ENCODE measurements around the gene EVL. TPM values are rescaled to one million over a fixed set of nuclear protein-coding genes. Genes with fewer than 3 reads are reported as not detected.

The EVL gene
- total RNA-seq, 2 experiments from 2014 or later, result 340 to 351 TPM

DNA sequence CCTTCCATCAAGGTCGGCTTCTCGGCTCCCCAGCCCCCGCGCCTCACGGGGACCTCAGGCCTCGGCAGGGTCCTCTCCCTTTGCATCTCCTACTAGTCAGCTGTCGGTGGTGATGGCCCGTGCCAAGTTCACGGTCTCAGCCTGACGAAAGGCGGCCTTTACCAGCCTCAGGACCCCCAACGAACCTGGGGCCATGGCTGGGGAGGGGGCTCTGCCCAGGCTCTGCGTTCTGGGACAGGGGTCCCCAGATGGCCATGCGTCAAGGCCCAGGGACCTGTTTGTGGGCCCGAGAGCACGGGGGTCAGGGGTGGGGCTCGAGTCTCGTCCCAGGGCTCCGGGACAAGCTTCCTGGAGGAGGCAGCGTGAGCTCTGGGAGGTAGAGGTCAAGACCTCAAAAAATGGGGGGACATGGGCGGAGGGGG, 127.0 kb downstream of the EVL start:
- ChIA-PET CTCF (interaction anchor here (0.9 to 4.6 kb wide), 62 partner anchors 8 to 223 kb away, joined by 3 to 42 read pairs (median 5); partner anchors contain the start of genes DEGS2 and EVL), POLR2A (interaction anchor here (1.1 to 2.4 kb wide), 5 partner anchors 11 to 126 kb away, joined by 3 to 6 read pairs (median 4); partner anchors contain the start of gene EVL)
- no peaks in the 10 kb centered on the region for H3K9me3 Mint-ChIP-seq
- ATAC-seq (no peak), DNase-seq (peak; percentile 22)
- H3K36me3 Mint-ChIP-seq (ENCODE audit: low read depth), result no peaks in the 10 kb centered on the region
- TF ChIP-seq, protein P1, sequence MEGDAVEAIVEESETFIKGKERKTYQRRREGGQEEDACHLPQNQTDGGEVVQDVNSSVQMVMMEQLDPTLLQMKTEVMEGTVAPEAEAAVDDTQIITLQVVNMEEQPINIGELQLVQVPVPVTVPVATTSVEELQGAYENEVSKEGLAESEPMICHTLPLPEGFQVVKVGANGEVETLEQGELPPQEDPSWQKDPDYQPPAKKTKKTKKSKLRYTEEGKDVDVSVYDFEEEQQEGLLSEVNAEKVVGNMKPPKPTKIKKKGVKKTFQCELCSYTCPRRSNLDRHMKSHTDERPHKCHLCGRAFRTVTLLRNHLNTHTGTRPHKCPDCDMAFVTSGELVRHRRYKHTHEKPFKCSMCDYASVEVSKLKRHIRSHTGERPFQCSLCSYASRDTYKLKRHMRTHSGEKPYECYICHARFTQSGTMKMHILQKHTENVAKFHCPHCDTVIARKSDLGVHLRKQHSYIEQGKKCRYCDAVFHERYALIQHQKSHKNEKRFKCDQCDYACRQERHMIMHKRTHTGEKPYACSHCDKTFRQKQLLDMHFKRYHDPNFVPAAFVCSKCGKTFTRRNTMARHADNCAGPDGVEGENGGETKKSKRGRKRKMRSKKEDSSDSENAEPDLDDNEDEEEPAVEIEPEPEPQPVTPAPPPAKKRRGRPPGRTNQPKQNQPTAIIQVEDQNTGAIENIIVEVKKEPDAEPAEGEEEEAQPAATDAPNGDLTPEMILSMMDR (IDR thresholded peaks at IDR 0.05), result no peak
- intact Hi-C loops (cut with micrococcal nuclease), result loop anchor here (5.0 kb wide), 2 partner anchors 125 to 210 kb away; partner anchors contain the start of gene EVL
- H3K27ac Mint-ChIP-seq, result peak overlapping the region; percentile 83
- no peaks in the 10 kb centered on the region for H3K27me3 Mint-ChIP-seq
- H3K4me1 Mint-ChIP-seq (ENCODE audit: low read depth), result peaks cover 11% of the 10 kb centered on the region
- peak overlapping the region; percentile 69 for H3K4me3 Mint-ChIP-seq

DNA sequence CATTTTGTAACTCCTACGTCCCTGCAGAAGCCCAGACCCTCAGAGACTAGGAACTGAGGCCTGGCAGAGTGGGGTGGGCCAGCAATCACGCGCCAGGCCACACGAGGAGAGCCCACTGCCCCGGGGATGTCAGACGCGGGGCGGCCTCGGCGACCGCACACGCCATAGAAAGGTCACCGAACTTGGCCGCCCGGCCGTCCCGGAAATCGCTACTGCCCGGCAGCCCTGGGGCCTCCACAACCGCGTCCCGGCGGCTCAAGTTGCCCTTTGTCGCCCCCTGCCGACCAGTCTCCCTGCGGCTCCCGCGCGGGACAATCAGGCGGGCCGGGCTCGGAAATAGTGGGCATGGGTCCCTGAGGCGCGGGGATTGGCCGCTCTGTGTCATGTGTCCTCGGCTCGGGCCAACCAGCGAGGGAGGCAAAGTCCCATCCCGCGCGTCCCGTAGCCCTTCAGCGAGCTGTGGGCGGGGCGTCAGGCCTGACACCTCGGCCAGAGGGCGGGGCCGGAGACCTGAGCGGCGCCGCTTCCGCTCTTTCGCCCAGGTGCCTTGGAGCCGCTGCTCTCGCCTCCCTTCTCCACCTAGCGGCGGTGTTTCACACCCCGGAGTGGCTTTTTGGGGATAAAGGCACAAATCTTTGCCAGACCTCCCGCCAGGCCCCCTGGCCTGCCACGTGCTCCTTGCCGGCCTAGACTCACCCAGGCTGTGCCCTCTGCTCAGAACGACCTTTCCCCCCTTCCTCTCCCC, 127.6 kb downstream of the EVL start:
- Mint-ChIP-seq H3K36me3 (ENCODE audit: low read depth) (no peaks in the 10 kb centered on the region), H3K27me3 (no peaks in the 10 kb centered on the region), H3K4me1 (ENCODE audit: low read depth) (peaks cover 11% of the 10 kb centered on the region), H3K27ac (peak overlapping the region; percentile 94), H3K4me3 (peak overlapping the region; percentile 69), H3K9me3 (no peaks in the 10 kb centered on the region)
- intact Hi-C loops (cut with micrococcal nuclease), result loop anchor here (5.0 kb wide), 2 partner anchors 126 to 211 kb away; partner anchors contain the start of gene EVL
- ATAC-seq (peak; percentile 99), DNase-seq (peak; percentile 100)
- POLR2A ChIA-PET, result interaction anchor here (0.6 to 2.4 kb wide), 9 partner anchors 9 to 199 kb away, joined by 3 to 6 read pairs (median 4); partner anchors contain the start of gene EVL
- TF ChIP-seq, protein P1 (IDR thresholded peaks at IDR 0.05), result peak; percentile 84
- CTCF ChIA-PET, result interaction anchor here (0.6 to 4.6 kb wide), 77 partner anchors 8 to 262 kb away, joined by 3 to 42 read pairs (median 5); partner anchors contain the start of genes DEGS2 and EVL

Small RNA genes within 50 kb of the gene (microRNA-seq; reads per million reads assigned to microRNA genes)
- gene MIR151B (ENCODE audit: borderline microRNAs expressed, borderline replicate concordance), result 15.1 reads per million, percentile 41 among the genes with 10 or more reads in this experiment
- gene MIR342 (ENCODE audit: borderline microRNAs expressed, borderline replicate concordance), result 10,470 reads per million, percentile 97 among the genes with 10 or more reads in this experiment

Other genes with a start within 250 kb of the EVL start
- 1 to 10 TPM; 2.6 to 3.1 TPM for gene DEGS2, start 94.2 kb downstream of the EVL start, total RNA-seq
- gene YY1, start 173.7 kb downstream of the EVL start, total RNA-seq, result 100 to 1,000 TPM; 105 TPM
- 10 to 100 TPM; 23.6 to 24.7 TPM for gene SLC25A29, start 241.0 kb downstream of the EVL start, total RNA-seq

Data from activated CD8-positive, alpha-beta T cell treated with anti-CD3 and anti-CD28 coated beads for 36 hours (primary cell).